ENCODE results near the gene MYO7A.

The MYO7A gene

DNA sequence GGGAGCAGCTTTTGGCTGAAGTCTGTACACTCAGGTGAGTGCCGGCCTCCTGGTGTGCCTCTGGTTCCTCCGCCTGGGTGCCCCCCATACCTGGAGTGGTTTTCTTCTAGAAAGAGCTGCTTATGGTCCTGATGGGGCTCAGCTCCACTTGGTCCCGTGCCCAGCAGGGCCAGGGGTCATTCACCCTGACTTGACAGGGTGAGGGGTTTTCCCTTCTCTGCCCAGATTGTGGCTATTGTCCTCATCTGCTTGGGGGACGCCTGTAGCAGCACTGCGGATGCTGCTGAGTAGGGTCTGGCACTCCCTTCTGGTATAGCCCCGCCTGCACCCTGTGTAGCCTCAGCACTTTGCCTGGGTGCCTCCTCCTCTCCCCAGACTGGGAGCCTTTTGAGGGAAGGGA, 17.2 kb upstream of the MYO7A start:
- DNase-seq (ENCODE audit: extremely low read depth in 1 of 2, low read depth in 1 of 2) = no peak

- DNase-seq (ENCODE audit: extremely low read depth in 1 of 2, low read depth in 1 of 2) = no peak
Measured at GRCh38 chr11:77111277-77111676, 16.8 kb upstream of the MYO7A start.

- DNase-seq (ENCODE audit: extremely low read depth in 1 of 2, low read depth in 1 of 2) = no peak
Measured at GRCh38 chr11:77111946-77112345, 16.1 kb upstream of the MYO7A start.

DNA sequence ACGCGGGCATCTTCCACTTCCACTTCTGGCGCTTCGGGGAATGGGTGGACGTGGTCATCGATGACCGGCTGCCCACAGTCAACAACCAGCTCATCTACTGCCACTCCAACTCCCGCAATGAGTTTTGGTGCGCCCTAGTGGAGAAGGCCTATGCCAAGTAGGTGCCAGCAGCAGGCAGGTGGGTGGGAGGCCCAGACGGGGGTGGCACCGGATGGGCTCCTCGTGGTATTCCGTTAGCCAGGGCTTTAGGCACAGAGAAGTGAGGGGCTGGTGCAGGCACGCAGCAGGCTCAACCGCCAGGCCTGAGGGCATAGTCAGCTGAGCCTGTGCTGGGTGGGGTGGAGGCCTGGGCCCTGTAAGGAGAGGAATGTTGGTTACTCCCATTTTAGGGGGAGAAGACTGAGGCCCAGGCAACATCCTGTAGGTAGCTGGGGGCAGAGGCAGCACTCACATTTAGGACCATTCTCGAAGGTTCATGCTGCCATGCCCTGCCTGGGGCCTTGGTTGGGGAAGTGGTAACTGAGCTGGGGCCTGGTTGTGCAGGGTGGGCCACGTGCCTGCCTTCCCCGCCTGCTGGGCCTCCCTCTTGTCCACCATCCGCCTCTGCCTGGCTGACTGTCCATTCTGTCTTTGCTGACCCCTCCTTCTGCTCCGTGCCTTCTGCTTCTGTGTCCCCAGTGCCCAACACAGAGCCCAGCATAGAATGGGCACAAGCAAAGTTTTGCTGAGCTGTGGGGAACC, 15.2 kb upstream of the MYO7A start:
- DNase-seq (ENCODE audit: extremely low read depth in 1 of 2, low read depth in 1 of 2) = no peak

- DNase-seq (ENCODE audit: extremely low read depth in 1 of 2, low read depth in 1 of 2) = no peak
Measured at GRCh38 chr11:77113382-77114088, 14.5 kb upstream of the MYO7A start.

DNA sequence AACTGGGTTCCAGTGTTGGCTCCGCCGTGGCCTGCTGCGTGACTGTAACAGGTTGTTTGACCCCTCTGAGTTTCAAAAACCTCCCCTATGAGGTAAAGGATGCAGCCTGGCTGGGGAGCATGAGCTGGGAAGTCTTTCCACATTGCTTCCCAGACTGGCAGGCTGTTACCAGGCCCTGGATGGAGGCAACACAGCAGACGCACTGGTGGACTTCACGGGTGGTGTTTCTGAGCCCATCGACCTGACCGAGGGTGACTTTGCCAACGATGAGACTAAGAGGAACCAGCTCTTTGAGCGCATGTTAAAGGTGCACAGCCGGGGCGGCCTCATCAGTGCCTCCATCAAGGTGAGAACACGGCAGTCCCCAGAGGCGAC, 14.0 kb upstream of the MYO7A start:
- DNase-seq (ENCODE audit: extremely low read depth in 1 of 2, low read depth in 1 of 2) = no peak

DNA sequence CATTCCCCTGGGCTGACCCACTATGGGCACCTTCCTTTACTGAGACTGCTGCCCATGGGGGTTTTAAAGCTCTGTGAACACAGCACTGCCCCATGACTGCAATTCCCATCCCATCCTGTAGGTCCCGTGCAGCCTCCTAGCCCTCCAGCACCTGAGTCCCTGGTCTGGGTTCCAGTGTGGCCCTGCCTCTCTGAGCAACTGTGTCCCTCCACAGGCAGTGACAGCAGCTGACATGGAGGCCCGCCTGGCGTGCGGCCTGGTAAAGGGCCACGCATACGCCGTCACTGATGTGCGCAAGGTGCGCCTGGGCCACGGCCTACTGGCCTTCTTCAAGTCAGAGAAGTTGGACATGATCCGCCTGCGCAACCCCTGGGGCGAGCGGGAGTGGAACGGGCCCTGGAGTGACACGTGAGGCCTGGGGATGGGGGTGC, 12.8 kb upstream of the MYO7A start:
- no peak for DNase-seq (ENCODE audit: extremely low read depth in 1 of 2, low read depth in 1 of 2)

DNA sequence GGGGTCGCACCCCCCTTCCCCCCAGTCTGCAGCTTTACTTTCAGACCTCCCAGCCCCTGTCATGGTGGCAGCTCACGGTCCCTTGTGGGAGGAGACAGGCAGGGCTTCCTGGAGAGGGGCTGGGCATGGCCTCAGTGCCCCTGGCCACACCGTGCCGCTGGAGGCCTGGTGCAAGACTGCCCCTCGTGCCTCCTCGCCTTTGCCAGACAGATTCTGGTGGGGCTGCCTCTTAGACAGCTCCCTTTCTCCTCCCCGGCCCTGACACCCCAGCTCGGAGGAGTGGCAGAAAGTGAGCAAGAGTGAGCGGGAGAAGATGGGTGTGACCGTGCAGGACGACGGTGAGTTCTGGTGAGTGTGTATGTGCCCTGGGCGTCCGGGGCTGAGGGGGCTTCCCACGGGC, 12.1 kb upstream of the MYO7A start:
- no peak for DNase-seq (ENCODE audit: extremely low read depth in 1 of 2, low read depth in 1 of 2)

- DNase-seq (ENCODE audit: extremely low read depth in 1 of 2, low read depth in 1 of 2) = no peak
Measured at GRCh38 chr11:77117492-77117891, 10.6 kb upstream of the MYO7A start.

- no peak for DNase-seq (ENCODE audit: extremely low read depth in 1 of 2, low read depth in 1 of 2)
Measured at GRCh38 chr11:77118086-77118485, 10.0 kb upstream of the MYO7A start.

DNA sequence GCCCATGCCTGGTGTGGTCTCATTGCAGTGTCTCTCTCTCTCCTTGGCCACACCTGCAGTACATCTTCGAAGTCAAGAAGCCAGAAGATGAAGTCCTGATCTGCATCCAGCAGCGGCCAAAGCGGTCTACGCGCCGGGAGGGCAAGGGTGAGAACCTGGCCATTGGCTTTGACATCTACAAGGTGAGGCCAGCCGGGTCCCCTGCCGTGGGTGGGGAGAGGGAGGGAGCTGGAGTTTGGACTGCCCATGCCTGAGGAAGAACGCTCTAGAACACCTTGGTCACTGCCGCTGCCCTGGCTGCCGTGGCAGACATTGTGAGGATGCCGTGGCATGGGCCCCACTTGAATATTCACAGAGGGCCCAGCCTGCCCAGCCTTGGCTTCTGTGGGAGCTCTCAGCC, 9.1 kb upstream of the MYO7A start:
- no peak for DNase-seq (ENCODE audit: extremely low read depth in 1 of 2, low read depth in 1 of 2)

DNA sequence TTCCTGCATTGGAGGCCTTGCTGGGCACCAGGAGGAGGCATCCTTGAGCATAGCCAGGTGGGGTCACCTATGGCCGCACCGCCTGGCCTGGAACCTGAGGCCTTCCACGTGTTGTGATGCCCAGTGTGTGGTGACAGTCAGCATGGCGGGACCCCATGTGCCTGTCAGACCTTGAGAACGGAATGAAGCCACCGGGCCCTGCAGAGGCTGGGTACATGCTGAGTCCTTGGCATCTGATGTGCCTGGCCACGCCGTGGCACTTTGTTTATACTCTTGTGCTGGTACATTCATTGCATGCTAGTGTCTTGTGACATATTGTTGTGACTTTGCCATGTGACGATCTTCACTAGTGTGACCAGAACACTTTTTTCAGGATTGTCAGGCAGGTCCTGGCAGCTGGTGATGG, 8.5 kb upstream of the MYO7A start:
- no peak for DNase-seq (ENCODE audit: extremely low read depth in 1 of 2, low read depth in 1 of 2)

DNA sequence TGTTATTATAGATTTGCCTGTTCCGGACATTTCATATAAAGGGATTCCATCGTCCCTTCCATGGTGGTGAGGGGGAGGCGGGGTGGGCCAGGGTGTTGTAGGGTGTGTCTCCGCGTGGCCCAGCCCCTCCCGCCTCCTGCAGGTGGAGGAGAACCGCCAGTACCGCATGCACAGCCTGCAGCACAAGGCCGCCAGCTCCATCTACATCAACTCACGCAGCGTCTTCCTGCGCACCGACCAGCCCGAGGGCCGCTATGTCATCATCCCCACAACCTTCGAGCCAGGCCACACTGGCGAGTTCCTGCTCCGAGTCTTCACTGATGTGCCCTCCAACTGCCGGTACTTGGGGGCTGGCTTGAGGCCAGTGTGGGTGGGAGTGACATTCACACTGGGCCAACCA, 7.5 kb upstream of the MYO7A start:
- DNase-seq (ENCODE audit: extremely low read depth in 1 of 2, low read depth in 1 of 2) = no peak

- DNase-seq (ENCODE audit: extremely low read depth in 1 of 2, low read depth in 1 of 2) = no peak
Measured at GRCh38 chr11:77121096-77121640, 6.9 kb upstream of the MYO7A start.

GRCh38 chr11:77121876-77122575, 6.0 kb upstream of the MYO7A start:
- no peak for DNase-seq (ENCODE audit: extremely low read depth in 1 of 2, low read depth in 1 of 2)

- DNase-seq (ENCODE audit: extremely low read depth in 1 of 2, low read depth in 1 of 2) = no peak
Measured at GRCh38 chr11:77122576-77123212, 5.4 kb upstream of the MYO7A start.

DNA sequence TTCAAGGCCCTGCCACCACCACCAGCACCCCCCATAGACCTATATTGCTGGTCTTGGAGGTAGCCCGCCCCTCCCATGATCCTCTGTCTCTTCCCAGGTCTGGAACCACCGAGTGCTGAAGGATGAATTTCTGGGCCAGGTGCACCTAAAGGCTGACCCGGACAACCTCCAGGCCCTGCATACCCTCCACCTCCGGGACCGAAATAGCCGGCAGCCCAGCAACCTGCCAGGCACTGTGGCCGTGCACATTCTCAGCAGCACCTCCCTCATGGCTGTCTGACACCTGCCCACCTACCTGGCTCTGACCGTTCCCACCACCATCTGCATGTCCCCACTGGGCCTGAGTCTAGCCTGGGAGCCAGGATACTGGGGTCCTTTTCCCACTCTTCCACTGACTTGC, 4.5 kb upstream of the MYO7A start:
- DNase-seq (ENCODE audit: extremely low read depth in 1 of 2, low read depth in 1 of 2) = no peak

DNA sequence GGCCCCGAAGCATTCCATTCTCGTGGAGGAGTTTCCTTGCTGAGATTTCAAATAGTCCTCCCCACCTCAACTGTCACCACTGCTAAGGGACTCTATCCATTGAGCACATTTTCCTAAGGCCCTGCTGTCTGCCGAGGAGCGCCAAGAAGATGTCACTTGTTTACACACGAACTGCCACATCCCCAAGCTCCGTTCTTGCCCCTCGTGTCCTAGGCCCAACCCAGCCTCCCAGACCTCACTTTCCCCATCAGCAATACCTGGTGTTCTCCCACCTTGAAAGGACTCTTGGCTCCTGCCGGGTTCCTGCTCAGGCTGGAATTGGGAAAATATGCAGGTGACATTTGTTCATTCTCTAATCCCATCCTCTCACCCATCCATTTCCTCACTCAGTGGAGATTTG, 4.0 kb upstream of the MYO7A start:
- no peak for DNase-seq (ENCODE audit: extremely low read depth in 1 of 2, low read depth in 1 of 2)

- no peak for DNase-seq (ENCODE audit: extremely low read depth in 1 of 2, low read depth in 1 of 2)
Measured at GRCh38 chr11:77124488-77124887, 3.6 kb upstream of the MYO7A start.

GRCh38 chr11:77125191-77125590, 2.9 kb upstream of the MYO7A start:
- DNase-seq (ENCODE audit: extremely low read depth in 1 of 2, low read depth in 1 of 2) = no peak

GRCh38 chr11:77125695-77126094, 2.4 kb upstream of the MYO7A start:
- no peak for DNase-seq (ENCODE audit: extremely low read depth in 1 of 2, low read depth in 1 of 2)

All from stimulated activated CD8-positive, alpha-beta memory T cell treated with anti-CD3 and anti-CD28 coated beads, Interleukin-7, amount 100 ng/mL, for 48 hours (primary cell).